Activated T-cell treated with anti-CD3 and anti-CD28 coated beads for 24 hours (primary cell): ENCODE data around the gene LFNG.

ENCODE experiments used
- DNase-seq: peaks from one replicate; pipeline ENCODE4 v3.0.0-alpha.2; 2020; ENCODE audit warnings: low read depth

LFNG gene

DNA sequence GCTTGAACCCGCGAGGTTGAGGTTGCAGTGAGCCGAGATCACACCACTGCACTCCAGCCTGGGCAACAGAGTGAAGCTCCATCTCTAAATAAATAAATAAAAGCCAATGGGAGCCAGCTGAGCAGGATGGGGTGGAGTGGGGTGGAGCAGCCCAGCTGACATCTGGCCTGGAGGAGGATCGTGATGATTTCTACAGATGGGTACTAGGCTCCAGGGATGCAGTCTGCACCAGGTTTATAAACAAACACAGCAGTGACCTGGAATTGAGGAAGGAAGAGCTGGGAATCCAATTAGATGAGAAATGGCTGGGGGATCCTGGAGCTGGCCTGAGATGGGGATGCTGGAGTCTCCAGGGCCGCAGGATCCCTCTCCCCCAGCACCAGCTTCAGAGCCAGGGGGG, 36.1 kb upstream of the LFNG start:
- DNase-seq, result no peak

- no peak for DNase-seq
These were observed 34.7 kb upstream of the LFNG start for GRCh38 chr7:2484868-2485267.

DNA sequence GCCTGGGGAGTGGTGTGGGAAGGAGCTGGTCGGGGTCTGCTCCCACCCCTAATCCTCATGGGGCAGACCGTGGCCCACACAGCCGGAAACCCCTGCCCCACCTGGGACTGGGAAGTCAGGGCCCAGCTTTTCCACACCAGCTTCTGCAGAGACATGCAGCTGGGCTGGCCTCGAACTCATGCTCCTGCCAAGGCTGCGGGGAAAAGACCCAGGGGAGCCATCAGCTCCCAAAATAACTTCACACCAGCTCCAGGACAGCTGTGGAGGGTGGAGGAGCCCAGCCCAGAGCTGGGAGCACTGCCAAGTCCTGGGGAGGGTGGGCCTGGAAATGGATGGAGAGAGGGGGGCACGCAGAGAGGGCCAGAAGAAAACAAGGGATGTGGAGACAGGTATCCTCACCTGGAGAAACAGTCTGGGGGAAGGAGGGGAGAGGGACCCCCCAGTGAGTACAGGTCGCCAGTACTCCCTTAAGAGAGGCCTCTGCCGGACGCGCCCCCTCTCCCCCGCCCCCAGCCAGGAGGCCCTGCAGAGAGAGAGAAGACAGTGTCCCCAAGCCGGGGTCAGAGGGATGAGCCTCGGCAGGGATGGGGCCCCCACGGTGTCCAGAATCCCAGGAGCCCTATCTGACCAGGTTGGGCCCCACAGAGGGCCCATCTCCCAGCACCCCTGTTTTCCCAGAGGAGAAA, 31.8 kb upstream of the LFNG start:
- DNase-seq, result no peak

GRCh38 chr7:2488272-2488645, 31.3 kb upstream of the LFNG start:
- no peak for DNase-seq

- DNase-seq, result no peak
These were observed 30.9 kb upstream of the LFNG start for GRCh38 chr7:2488681-2489080.

DNA sequence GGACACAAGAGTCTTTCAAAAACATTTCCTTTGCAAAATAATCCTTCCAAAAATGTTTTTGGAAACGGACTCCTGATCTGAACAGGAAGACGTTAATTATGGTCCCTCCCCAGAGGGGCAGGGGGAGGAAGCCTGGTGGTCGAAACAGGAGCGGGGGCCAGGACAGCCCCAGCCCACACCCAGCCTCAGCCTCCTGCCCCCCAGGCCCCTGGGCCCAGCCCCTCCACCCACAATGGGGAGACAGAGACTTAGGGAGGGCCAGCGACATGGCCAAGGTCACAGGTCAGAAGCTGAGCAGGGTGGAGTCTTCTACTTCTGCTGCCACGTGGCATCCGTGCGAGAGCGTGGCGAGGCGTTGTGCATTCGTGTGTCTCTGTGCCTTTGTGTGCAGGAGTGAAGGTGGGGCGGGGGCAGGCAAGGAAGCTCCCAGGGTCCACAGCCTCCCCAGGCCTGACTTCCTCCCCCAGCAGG, 29.4 kb upstream of the LFNG start:
- no peak for DNase-seq

DNA sequence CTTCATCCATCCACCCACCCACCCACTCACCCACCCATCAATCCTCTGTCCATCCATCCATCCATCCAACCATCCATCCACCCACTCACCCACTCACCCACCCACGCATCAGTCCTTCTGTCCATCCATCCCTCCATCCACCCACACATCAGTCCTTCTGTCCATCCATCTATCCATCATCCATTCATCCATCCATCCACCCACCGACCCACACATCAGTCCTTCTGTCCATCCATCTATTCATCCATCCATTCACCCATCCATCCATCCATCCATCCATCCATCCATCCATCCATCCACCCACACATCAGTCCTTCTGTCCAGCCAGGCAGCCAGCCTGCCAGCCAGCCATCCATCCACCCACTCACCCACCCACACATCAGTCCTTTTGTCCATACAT, 27.5 kb upstream of the LFNG start:
- DNase-seq, result no peak

DNA sequence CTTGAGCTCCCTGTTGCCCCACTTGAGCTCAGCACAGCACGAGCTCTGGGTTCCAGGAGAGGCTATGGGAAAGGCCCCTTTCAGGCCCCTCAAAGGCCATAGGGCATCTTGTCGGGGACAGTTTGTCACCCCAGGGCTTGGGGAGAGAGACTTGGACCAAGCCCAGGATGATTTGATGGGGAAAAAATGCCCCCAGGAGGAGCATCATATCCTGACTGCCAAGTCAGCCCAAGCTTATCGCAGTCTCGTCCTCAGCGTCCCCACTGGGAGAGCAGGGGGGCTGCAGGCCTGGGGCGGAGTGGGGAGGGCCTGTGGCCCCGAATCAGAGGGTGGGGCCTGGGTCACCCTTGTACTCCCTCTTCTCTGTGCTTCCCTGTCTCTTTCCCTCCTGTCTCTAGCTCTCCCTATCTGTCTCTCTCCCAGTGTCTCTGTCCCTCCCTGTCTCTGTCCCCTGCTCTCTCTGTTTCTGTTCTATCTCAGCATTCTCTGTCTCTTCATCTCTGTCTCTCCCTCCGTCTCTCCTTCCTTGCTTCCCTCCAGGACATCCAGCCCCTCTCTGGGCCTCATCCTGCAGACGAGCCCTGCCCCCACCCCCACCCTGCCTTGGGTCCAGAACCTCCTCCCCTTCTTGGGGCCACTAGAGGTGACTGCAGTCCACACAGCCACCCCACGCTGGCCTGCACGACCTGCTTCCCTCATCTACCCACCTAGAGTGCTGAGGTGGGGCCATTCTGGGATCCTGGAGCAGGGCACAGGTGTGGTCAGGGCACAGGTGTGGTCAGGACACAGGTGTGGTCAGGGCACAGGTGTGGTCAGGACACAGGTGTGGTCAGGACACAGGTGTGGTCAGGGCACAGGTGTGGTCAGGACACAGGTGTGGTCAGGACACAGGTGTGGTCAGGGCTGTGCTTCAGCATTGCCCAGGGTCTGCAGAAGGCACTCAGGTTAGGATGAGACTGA, 26.1 kb upstream of the LFNG start:
- no peak for DNase-seq

GRCh38 chr7:2494191-2495130, 25.1 kb upstream of the LFNG start:
- no peak for DNase-seq

DNA sequence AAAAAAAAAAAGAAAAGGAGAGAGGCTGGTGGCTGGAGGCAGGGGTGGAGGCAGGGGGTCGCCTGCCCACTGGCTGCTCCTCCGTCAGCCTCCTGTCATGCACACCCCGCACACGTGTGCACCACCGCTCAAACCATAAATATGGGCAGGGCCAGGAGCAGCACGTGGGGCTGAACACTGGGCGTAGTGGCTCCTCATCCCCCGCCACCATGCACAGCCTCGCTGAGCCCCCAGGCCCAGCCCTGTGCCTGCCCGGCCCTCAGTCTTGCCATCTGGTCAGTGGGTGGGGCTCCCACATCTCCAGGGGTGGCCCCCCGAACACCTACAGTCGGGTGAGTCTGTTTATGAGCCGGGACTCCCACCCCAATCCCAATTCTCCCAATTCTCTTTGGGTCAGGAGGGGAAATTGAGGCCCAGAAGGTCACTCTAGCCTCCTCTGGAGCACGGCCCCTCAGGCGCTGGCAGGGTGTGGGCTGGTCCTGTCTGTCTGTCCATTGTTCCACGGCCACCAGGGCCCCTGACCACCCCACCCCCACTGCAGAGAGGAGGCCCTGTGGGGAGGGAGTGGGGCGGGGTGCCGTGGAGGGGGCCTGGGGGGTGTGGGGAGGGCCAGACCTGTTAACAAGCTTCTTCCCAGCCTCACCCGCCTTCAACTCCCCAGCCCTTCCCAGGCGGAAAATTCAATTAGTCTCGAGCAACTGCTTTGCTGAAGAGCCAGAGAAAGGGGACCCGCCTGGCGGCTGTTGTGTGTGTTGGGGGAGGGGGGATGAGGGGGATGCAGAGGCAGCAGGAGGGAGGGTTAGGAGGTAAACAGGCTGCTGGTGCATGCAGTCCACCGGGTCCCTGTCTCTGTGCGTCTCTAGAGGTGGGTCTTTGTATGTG, 23.9 kb upstream of the LFNG start:
- DNase-seq, result no peak

- DNase-seq, result no peak
These were observed 23.2 kb upstream of the LFNG start for GRCh38 chr7:2496375-2496774.

- DNase-seq, result no peak
These were observed 22.5 kb upstream of the LFNG start for GRCh38 chr7:2497065-2497464.

DNA sequence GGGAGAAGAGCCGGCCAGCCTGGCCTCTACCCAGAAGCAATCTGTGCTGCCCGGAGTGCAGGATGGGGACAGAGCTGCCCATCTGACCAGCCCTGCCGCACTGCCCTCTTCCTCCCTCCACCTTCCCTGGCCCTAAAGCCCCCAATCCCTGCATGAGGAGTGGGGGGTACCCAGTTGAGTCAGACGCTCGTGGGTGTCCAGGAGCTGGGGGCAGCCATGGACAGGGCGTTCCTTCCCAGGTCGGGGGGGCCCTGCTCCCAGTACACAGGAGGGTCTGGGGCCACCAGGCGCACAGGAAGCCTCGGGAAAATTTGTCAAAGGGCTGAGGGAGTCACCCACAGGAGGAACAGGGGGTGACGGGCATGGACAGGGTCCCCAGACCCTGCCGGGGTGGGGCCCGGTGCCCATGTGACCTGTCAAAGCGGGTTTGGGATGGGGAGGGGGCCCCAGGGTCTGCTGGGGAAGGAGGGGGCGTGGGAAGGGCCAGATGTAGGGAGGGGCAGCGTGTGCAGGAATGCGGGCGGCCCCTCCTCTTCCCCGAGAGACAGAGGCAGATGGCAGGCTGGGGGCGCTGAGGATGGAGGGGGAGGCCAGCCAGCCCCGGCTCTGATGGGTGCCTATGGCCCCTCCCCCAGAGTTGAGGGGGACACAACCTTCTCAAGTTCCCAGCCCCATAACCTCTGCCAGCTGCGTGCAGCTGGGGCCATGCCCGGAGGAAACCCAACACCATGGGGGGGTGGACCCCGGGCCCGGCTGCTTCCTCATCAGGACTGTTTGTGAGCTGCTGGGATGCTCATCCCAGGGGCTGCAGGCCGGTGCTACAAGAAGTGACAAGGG, 21.9 kb upstream of the LFNG start:
- DNase-seq, result no peak

DNA sequence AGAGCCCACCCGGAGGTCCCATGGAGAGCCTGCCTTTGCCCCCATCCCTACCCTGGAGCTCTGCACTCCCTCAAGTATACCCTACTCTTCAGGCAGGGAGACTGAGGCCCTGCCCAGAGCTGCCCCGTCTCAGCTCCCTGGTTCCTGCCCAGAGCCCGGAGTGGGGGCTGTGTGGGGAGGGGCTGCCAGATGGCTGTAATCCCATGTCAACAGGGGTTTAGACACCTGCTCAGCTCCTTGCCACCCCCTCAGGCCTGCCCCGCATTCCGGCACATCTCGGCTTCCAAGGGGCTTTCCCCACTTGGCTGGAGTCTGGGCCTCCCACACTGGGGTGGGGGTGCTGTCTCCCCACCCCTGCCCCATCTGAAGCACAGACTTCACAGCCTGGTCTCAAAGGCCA, 20.9 kb upstream of the LFNG start:
- DNase-seq, result no peak

GRCh38 chr7:2499181-2499580, 20.4 kb upstream of the LFNG start:
- no peak for DNase-seq

DNA sequence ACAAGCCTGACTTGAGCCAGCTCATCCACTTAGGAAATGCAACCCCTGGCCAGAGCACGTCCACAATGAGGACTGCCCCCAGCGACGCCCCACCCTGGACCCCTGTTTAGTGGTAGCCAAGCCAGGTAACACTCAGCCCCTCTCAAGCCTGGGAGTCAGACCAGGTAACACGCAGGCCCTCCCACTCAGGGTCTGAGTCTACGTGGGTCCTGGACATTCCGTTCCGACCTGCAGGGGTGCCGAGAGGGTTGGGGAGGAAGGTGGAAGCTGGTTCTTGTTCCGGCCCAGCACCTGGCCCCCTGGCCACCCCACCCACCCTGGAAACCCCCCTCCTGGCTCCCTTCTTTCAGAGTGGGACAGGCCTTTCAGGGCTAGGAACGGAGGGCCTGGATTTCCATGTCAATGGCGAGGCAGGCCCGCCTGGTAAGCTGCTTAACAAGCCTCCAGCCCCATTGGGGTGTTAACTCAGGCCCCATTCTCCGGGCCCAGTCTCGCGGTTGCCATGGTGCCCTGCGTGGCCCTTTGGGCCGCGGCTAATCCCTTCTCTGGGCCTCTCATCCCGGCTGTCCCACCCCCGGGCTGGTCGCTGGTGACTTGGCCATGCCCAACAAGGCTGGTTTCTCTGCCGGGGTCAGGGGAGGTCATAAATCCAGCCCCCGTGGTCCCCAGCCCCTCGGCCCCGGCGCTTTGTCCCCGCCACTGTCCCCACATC, 19.7 kb upstream of the LFNG start:
- no peak for DNase-seq

DNA sequence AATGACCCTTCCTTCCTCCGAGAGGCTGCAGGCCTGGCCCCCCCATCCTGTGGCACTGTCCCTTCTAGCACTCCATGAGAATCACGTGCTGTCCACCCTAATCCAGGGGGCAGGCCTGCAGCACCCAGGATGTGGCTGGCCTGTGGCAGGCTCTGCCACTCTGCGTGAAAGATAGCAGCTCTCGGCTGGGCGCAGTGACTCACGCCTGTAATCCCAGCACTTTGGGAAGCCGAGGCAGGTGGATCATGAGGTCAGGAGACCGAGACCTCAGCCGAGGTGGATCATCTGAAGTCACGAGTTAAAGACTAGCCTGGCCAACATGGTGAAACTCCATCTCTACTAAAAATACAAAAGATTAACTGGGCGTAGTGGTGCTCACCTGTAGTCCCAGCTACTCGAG, 18.9 kb upstream of the LFNG start:
- no peak for DNase-seq

GRCh38 chr7:2501947-2502646, 17.5 kb upstream of the LFNG start:
- DNase-seq, result no peak

DNA sequence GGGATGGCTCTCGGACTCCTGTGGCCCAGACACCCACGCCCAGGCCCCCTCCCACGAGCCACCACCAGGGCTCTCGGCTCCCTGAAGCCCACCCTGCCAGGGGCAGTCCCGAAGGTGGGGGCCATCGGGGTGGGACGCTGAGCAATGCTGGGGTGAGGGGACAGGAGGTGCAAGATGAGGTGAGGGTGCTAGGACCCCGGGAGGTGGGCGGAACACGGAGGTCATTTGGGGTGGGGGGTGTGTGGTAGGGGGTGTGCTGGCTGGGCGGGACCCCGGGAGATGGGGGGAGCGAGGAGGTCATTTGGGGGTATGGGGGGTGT, 17.0 kb upstream of the LFNG start:
- DNase-seq, result no peak
